ENCODE measurements around the gene CLMP. TPM values are rescaled to one million over a fixed set of nuclear protein-coding genes. Genes with fewer than 3 reads are reported as not detected.

Gene CLMP
- total RNA-seq, 6 experiments from 2014 or later, result 126 to 201 (median 138) TPM

GRCh38 chr11:123086305-123086704 lies 108.7 kb downstream of the CLMP start:
- no peak overlapping the region for H3K4me3 Mint-ChIP-seq
- DNase-seq, result no peak
- H3K27me3 Mint-ChIP-seq (ENCODE audit: insufficient read depth), result peaks cover 2% of the 10 kb centered on the region; the same call in 1 of the 2 replicates
- H3K36me3 Mint-ChIP-seq (ENCODE audit: low read depth), result peaks cover 31% of the 10 kb centered on the region
- H3K27ac Mint-ChIP-seq, result peak overlapping the region; percentile 54
- peaks cover 32% of the 10 kb centered on the region for H3K4me1 Mint-ChIP-seq (ENCODE audit: low read depth)
- no peak for TF ChIP-seq CTCF (IDR thresholded peaks at IDR 0.05)
- H3K9me3 Mint-ChIP-seq, result no peaks in the 10 kb centered on the region

GRCh38 chr11:123085497-123085896 lies 109.6 kb downstream of the CLMP start:
- TF ChIP-seq CTCF (IDR thresholded peaks at IDR 0.05), result no peak
- Mint-ChIP-seq H3K27me3 (ENCODE audit: insufficient read depth) (no peaks in the 10 kb centered on the region), H3K4me1 (ENCODE audit: low read depth) (peaks cover 32% of the 10 kb centered on the region), H3K4me3 (no peak overlapping the region), H3K9me3 (no peaks in the 10 kb centered on the region), H3K27ac (peak overlapping the region; percentile 54), H3K36me3 (ENCODE audit: low read depth) (peaks cover 31% of the 10 kb centered on the region)
- no peak for DNase-seq

- DNase-seq, result no peak
- TF ChIP-seq CTCF (IDR thresholded peaks at IDR 0.05), result no peak
- Mint-ChIP-seq H3K27ac (peak overlapping the region; percentile 99), H3K9me3 (no peaks in the 10 kb centered on the region), H3K4me1 (ENCODE audit: low read depth) (peaks cover 38% of the 10 kb centered on the region), H3K4me3 (no peak overlapping the region), H3K36me3 (ENCODE audit: low read depth) (peaks cover 35% of the 10 kb centered on the region), H3K27me3 (ENCODE audit: insufficient read depth) (no peaks in the 10 kb centered on the region)
Measured at GRCh38 chr11:123084454-123084853, 110.6 kb downstream of the CLMP start.

- no peak for TF ChIP-seq CTCF (IDR thresholded peaks at IDR 0.05)
- H3K27ac Mint-ChIP-seq, result peak overlapping the region; percentile 99
- DNase-seq, result peak; percentile 99
- peak overlapping the region; percentile 75 for H3K4me3 Mint-ChIP-seq
- H3K9me3 Mint-ChIP-seq, result no peaks in the 10 kb centered on the region
- H3K36me3 Mint-ChIP-seq (ENCODE audit: low read depth), result peaks cover 35% of the 10 kb centered on the region
- H3K27me3 Mint-ChIP-seq (ENCODE audit: insufficient read depth), result no peaks in the 10 kb centered on the region; the same call in 1 of the 2 replicates
- H3K4me1 Mint-ChIP-seq (ENCODE audit: low read depth), result peaks cover 38% of the 10 kb centered on the region
Measured at GRCh38 chr11:123083623-123084029, 111.4 kb downstream of the CLMP start.

GRCh38 chr11:123082977-123083376 lies 112.1 kb downstream of the CLMP start:
- H3K4me1 Mint-ChIP-seq (ENCODE audit: low read depth), result peaks cover 38% of the 10 kb centered on the region
- H3K36me3 Mint-ChIP-seq (ENCODE audit: low read depth), result peaks cover 35% of the 10 kb centered on the region
- H3K27me3 Mint-ChIP-seq (ENCODE audit: insufficient read depth), result no peaks in the 10 kb centered on the region; the same call in 1 of the 2 replicates
- TF ChIP-seq CTCF (IDR thresholded peaks at IDR 0.05), result no peak
- no peaks in the 10 kb centered on the region for H3K9me3 Mint-ChIP-seq
- H3K27ac Mint-ChIP-seq, result peak overlapping the region; percentile 99
- no peak for DNase-seq
- H3K4me3 Mint-ChIP-seq, result peak overlapping the region; percentile 75; the same call in 1 of the 2 replicates

GRCh38 chr11:123080015-123080414 lies 115.0 kb downstream of the CLMP start:
- Mint-ChIP-seq H3K9me3 (no peaks in the 10 kb centered on the region), H3K36me3 (ENCODE audit: low read depth) (peaks cover 38% of the 10 kb centered on the region), H3K4me3 (no peak overlapping the region), H3K4me1 (ENCODE audit: low read depth) (peaks cover 26% of the 10 kb centered on the region), H3K27me3 (ENCODE audit: insufficient read depth) (no peaks in the 10 kb centered on the region; the same call in 1 of the 2 replicates), H3K27ac (peak overlapping the region; percentile 57)
- no peak for DNase-seq
- no peak for TF ChIP-seq CTCF (IDR thresholded peaks at IDR 0.05)

All from HFFc6 (cell line).